CD4-positive, alpha-beta memory T cell (primary cell): ENCODE data around the gene SPDYE8. TPM values are rescaled to one million over a fixed set of nuclear protein-coding genes. Genes with fewer than 3 reads are reported as not detected.
"Not testable (repeated sequence)": the region's sequence is repeated elsewhere in the genome, so short reads cannot be mapped to it uniquely, and the experiment has no call there.

ENCODE experiments used
- CTCF ChIA-PET: fragments of 350-600 bp; sonication (Branson Sonifier 250); formaldehyde crosslinking; loops from one replicate; lab custom pipeline; 2021; ENCODE audit warnings: inconsistent platforms; ENCODE audit not compliant: partially characterized antibody; lab: Charles Lee
- POLR2A ChIA-PET: fragments of 350-600 bp; sonication (Branson Sonifier 250); formaldehyde crosslinking; loops from one replicate; lab custom pipeline; 2021; ENCODE audit not compliant: partially characterized antibody; lab: Charles Lee
- DNase-seq, 5 donors: peaks; one replicate each; pipeline versions ENCODE4 v3.0.0 to v3.0.0-alpha.2; 2020 to 2022; ENCODE audit warnings: mixed read lengths in 1 of 5
- H3K27ac ChIP-seq: one replicate; pipeline ENCODE4 v1.7.0; 2013; ENCODE audit warnings: low read depth, low read length
- H3K27me3 ChIP-seq: 2 replicates; pipeline ENCODE4 v1.7.0; 2013; ENCODE audit warnings: mild to moderate bottlenecking, low read length, moderate library complexity; ENCODE audit not compliant: insufficient read depth
- H3K36me3 ChIP-seq: 2 replicates; pipeline ENCODE4 v1.7.0; 2013; ENCODE audit warnings: mild to moderate bottlenecking, low read length, moderate library complexity; ENCODE audit not compliant: insufficient read depth
- H3K4me1 ChIP-seq: 2 replicates; pipeline ENCODE4 v1.7.0; 2013; ENCODE audit warnings: mild to moderate bottlenecking, low read length, moderate library complexity; ENCODE audit not compliant: insufficient read depth
- H3K4me3 ChIP-seq, 2 donors: one replicate each; pipeline ENCODE4 v1.7.0; 2013; ENCODE audit warnings: low read length in 2 of 2, mild to moderate bottlenecking in 1 of 2
- H3K9me3 ChIP-seq, 2 donors: one replicate each; pipeline ENCODE4 v1.7.0; 2013; ENCODE audit warnings: low read length in 2 of 2, control low read depth in 1 of 2; ENCODE audit not compliant: control insufficient read depth in 1 of 2
- H3K27ac Mint-ChIP-seq, 7 donors: one replicate each; pipeline ENCODE4 v1.8.0; 2020 to 2021; ENCODE audit warnings: mixed read lengths in 7 of 7, mild to moderate bottlenecking in 6 of 7, inconsistent platforms in 3 of 7, moderate library complexity in 3 of 7
- H3K27me3 Mint-ChIP-seq, 2 donors: one replicate each; pipeline ENCODE4 v1.8.0; 2020 to 2021; ENCODE audit warnings: mixed read lengths in 2 of 2
- H3K36me3 Mint-ChIP-seq, 2 donors: one replicate each; pipeline ENCODE4 v1.8.0; 2020 to 2021; ENCODE audit warnings: mixed read lengths in 2 of 2, inconsistent platforms in 1 of 2, mild to moderate bottlenecking in 1 of 2
- H3K4me1 Mint-ChIP-seq, 4 donors: one replicate each; pipeline ENCODE4 v1.8.0; 2020 to 2021; ENCODE audit warnings: mixed read lengths in 4 of 4, mild to moderate bottlenecking in 1 of 4
- H3K4me3 Mint-ChIP-seq, 8 donors: one replicate each; pipeline ENCODE4 v1.8.0; 2020 to 2021; ENCODE audit warnings: mixed read lengths in 8 of 8, mild to moderate bottlenecking in 7 of 8, moderate library complexity in 6 of 8, inconsistent platforms in 3 of 8
- H3K9me3 Mint-ChIP-seq, 8 donors: one replicate each; pipeline ENCODE4 v1.8.0; 2020 to 2021; ENCODE audit warnings: mixed read lengths in 8 of 8, mild to moderate bottlenecking in 5 of 8, inconsistent platforms in 3 of 8, moderate library complexity in 1 of 8
- intact Hi-C: fragments of 100-400 bp; cut with micrococcal nuclease; formaldehyde crosslinking; loops from one replicate; pipeline ENCODE4 v1.15.1; 2023
- polyA plus RNA-seq, 2 donors: library from polyadenylated mRNA; unstranded; fragments of 300-500 nt; fragmentation: Illumina TruSeq; gene quantifications; one replicate each; pipeline ENCODE4 v1.2.3, GENCODE V29; 2021
- total RNA-seq, 2 experiments: library from RNA; stranded (reverse); gene quantifications; one replicate each; pipeline ENCODE4 v1.2.3, GENCODE V29; 2021

Gene SPDYE8
- total and polyA plus RNA-seq, 4 experiments from 2014 or later, result 0.10 TPM; not detected in 3

DNA sequence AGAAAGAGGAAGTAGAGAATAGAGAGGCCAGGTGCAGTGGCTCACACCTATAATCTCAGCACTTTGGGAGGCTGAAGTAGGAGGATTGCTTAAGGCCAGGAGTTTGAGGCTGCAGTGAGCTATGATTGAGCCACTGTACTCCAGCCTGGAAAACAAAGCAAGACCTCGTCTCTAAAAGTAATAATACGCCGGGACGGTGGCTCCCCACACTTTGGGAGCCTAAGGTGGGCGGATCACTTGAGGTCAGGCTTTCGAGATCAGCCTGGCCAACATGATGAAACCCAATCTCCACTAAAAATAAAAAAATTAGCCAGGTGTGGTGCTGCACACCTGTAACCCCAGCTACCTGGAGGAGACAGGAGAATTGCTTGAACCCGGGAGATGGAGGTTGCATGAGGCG lies 34.1 kb downstream of the SPDYE8 start:
- not testable (repeated sequence) for H3K9me3 Mint-ChIP-seq

DNA sequence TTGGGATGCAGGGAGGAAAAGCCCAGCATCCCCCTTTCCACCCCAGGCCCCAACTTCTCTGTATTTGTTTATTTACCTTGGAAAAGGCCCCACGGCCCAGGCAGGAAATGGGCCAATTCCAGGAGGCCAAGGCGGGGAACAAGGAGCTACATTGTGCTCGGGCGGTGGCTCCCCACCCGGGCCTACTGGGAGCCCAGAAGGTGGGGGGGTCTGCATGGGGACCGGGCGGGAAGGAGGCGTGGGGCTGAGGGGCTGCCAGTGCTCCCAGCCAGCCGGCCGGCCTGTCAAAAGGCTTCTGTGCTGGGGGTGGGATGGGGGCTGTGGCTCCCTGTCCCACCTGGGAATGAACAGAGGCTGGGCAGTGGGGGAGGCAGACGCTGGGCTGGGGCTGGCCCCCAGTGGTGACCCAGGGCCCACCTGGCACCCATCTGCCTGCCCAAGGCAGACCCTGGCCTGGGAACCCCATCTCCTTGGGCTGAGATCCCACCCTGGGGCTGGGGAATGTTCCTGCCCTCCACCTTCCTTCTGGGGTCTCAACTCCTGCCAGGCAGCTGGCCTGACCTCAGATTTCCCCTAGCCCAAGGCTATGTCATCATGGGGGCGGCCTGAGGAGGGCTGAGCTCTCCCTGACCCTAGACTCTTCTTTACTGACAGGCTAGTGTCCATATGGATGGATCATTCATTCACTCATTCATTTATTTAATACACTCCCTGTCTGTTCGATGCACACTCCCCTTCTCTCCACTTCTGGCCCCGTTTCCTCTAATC lies 39.2 kb downstream of the SPDYE8 start:
- intact Hi-C loops, POLR2A ChIA-PET, H3K27ac ChIP-seq, H3K4me3 Mint-ChIP-seq, H3K9me3 Mint-ChIP-seq, H3K36me3 ChIP-seq, H3K4me1 Mint-ChIP-seq, H3K27me3 ChIP-seq, H3K4me1 ChIP-seq, DNase-seq, H3K27ac Mint-ChIP-seq, H3K9me3 ChIP-seq, H3K27me3 Mint-ChIP-seq, CTCF ChIA-PET, H3K4me3 ChIP-seq, H3K36me3 Mint-ChIP-seq: not testable (repeated sequence)

More for the DNA sequence above, 34.1 kb downstream of the SPDYE8 start:
- H3K36me3 ChIP-seq, H3K4me1 ChIP-seq, H3K27ac ChIP-seq, H3K9me3 ChIP-seq, H3K4me3 Mint-ChIP-seq, H3K27ac Mint-ChIP-seq, CTCF ChIA-PET, H3K4me3 ChIP-seq, H3K4me1 Mint-ChIP-seq, POLR2A ChIA-PET, H3K36me3 Mint-ChIP-seq, H3K27me3 ChIP-seq, DNase-seq, H3K27me3 Mint-ChIP-seq, intact Hi-C loops: not testable (repeated sequence)

DNA sequence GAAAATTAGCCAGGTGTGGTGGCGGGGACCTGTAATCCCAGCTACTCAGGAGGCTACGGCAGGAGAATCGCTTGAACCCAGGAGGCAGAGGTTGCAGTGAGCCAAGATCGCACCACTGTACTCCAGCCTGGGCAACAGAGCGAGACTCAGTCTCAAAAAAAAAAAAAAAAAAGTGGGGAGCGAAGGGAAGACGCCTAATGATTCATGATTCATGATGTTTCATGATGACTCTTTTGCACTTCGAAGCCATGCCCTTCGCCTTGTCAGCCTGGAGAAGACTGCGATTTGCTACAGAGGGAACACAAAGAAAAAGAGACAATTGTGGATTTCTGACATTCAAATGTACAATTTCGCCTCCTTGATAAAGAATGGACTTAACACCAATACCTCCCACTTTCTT lies 47.5 kb downstream of the SPDYE8 start:
- H3K9me3 Mint-ChIP-seq, H3K4me3 ChIP-seq, H3K27me3 ChIP-seq, H3K9me3 ChIP-seq, H3K4me1 ChIP-seq, H3K4me1 Mint-ChIP-seq, H3K27ac Mint-ChIP-seq, H3K27me3 Mint-ChIP-seq, H3K36me3 ChIP-seq, H3K36me3 Mint-ChIP-seq, POLR2A ChIA-PET, CTCF ChIA-PET, DNase-seq, intact Hi-C loops, H3K4me3 Mint-ChIP-seq, H3K27ac ChIP-seq: not testable (repeated sequence)

DNA sequence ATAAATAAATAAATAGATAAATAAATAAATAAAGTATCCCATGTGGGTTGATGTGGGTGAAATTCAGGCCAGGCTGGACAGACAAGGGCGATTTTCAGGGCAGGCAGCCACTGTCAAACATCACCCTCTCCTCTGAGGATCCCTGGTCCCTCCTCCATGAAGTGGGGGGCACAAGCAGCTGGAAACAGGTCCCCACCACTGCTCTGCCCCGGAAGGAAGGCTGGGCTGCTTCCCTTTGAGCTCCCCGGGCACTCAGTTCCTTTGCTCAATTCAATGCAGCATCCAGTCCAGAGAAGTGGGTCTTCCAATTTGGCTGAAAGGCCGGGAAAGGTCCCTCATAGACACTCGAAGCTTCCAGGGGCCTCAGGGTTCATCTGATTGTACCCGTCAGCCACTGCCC lies 49.2 kb downstream of the SPDYE8 start:
- H3K4me3 ChIP-seq, H3K27ac ChIP-seq, H3K4me1 Mint-ChIP-seq, H3K4me3 Mint-ChIP-seq, H3K27me3 Mint-ChIP-seq, CTCF ChIA-PET, H3K9me3 Mint-ChIP-seq, H3K36me3 Mint-ChIP-seq, H3K27me3 ChIP-seq, DNase-seq, H3K36me3 ChIP-seq, POLR2A ChIA-PET, intact Hi-C loops, H3K27ac Mint-ChIP-seq, H3K9me3 ChIP-seq, H3K4me1 ChIP-seq: not testable (repeated sequence)

DNA sequence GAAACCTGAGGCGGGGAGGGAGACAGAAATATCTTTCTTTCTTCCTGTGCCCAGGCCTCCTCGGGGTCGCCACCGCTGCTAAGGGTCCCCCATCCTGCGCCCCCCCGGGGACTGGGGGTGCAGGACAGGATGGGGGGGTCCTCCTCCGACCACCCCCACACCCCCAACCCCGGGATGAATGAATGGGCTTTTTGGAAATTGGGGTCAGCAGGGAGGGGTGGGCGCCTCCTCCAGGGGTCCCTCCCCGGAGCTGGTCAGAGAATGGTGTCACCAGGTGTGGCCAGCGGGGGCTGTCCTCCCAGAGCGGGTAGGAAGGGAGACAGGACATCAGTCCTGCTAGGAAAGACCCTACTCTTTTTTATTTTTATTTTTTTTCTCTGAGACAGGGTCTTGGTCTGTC lies 53.1 kb downstream of the SPDYE8 start:
- intact Hi-C loops, POLR2A ChIA-PET, H3K36me3 ChIP-seq, DNase-seq, H3K27ac ChIP-seq, CTCF ChIA-PET, H3K4me3 ChIP-seq, H3K9me3 Mint-ChIP-seq, H3K27me3 ChIP-seq, H3K9me3 ChIP-seq, H3K4me1 ChIP-seq, H3K4me1 Mint-ChIP-seq, H3K36me3 Mint-ChIP-seq, H3K4me3 Mint-ChIP-seq, H3K27ac Mint-ChIP-seq, H3K27me3 Mint-ChIP-seq: not testable (repeated sequence)

DNA sequence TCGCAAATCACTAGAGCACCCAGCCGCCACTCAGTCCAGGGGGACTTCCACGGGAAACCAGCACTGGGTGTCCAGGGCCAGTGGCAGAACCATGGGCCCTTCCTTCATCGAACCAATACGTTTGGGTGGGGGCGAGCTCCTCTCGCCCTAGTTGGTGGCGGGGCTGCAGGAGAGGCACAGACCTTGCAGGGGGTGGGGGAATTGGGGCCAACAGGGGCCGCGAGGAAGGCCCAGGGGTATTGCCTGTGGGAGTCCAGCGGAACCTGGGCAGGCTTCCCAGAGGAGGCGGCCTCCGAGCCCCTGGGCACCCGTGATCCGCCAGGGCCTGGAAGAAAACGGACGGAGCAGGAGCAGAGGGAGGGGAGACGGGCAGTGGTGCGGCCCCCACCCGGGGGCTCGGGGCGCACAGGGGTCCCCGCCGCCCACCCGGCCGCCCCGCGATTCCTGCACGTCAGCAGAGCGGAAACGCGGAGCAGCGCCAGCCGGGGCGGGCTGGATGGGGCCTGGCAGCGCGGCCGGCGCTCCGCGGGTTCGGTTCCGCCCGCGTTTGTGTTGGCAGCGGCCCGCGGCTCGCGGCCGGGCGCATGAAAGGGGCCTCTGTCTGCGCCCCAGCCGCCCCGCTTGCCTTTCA lies 53.8 kb downstream of the SPDYE8 start:
- H3K9me3 Mint-ChIP-seq, H3K4me1 ChIP-seq, H3K27me3 Mint-ChIP-seq, H3K4me1 Mint-ChIP-seq, H3K4me3 ChIP-seq, H3K27me3 ChIP-seq, DNase-seq, H3K4me3 Mint-ChIP-seq, H3K27ac ChIP-seq, CTCF ChIA-PET, H3K27ac Mint-ChIP-seq, H3K36me3 ChIP-seq, POLR2A ChIA-PET, H3K9me3 ChIP-seq, intact Hi-C loops, H3K36me3 Mint-ChIP-seq: not testable (repeated sequence)

DNA sequence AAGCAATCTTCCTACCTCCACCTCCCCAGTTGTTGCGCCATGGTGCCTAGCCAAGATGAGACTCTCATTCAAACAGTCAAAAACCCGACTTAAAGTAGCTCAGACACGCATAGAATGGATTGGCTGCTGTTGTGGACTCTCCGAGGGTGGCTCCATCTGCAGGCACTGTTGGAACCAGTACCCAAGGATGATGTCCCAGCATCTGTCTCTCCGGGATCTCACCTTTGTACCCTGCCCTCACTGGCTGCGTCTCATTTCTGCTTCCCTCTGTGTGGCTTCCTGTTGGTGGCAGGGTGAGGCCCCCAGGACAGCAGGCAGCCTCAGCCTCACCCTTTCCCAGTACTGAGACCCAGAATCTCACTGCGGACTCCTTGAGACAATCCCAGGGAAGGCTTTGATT lies 54.8 kb downstream of the SPDYE8 start:
- H3K9me3 ChIP-seq, H3K4me1 Mint-ChIP-seq, H3K27me3 Mint-ChIP-seq, H3K36me3 Mint-ChIP-seq, H3K9me3 Mint-ChIP-seq, CTCF ChIA-PET, H3K4me3 ChIP-seq, H3K4me3 Mint-ChIP-seq, H3K27ac ChIP-seq, POLR2A ChIA-PET, intact Hi-C loops, H3K36me3 ChIP-seq, H3K27me3 ChIP-seq, H3K27ac Mint-ChIP-seq, DNase-seq, H3K4me1 ChIP-seq: not testable (repeated sequence)
